ENCODE data around the gene MLXIP. TPM values are rescaled to one million over a fixed set of nuclear protein-coding genes. Genes with fewer than 3 reads are reported as not detected.
A peak's percentile ranks its signal among the peaks of the same experiment; 100 is the strongest.

MLXIP gene
- total and polyA plus RNA-seq, 9 of the 15 experiments (the other 6 are each of a cell fraction or from before 2014, with no cell fraction given), result 2.2 to 66.3 (median 18.1) TPM

- TF ChIP-seq NR1H2 (CRISPR knock-in tag; IDR thresholded peaks at IDR 0.05), result no peak
- TF ChIP-seq ZNF436 (CRISPR knock-in tag; IDR thresholded peaks at IDR 0.05), result no peak
- no peak for TF ChIP-seq MYBL2 (IDR thresholded peaks at IDR 0.05; ENCODE audit: low read depth)
- no peak for TF ChIP-seq MYBL2 (CRISPR knock-in tag; IDR thresholded peaks at IDR 0.05; ENCODE audit: borderline replicate concordance)
- no peak for TF ChIP-seq ZNF408 (CRISPR knock-in tag; IDR thresholded peaks at IDR 0.05; ENCODE audit: low read depth)
- TF ChIP-seq ZNF511 (CRISPR knock-in tag; IDR thresholded peaks at IDR 0.05), result no peak
- TF ChIP-seq ASH1L (IDR thresholded peaks at IDR 0.05; ENCODE audit: borderline replicate concordance, low read depth, partially characterized antibody), result no peak
- TF ChIP-seq U2AF2 (optimal IDR thresholded peaks at IDR 0.05; ENCODE audit: low read depth, low read length), result no peak
- no peak for TF ChIP-seq RNF219 (CRISPR knock-in tag; IDR thresholded peaks at IDR 0.05)
- TF ChIP-seq ZNF551 (CRISPR knock-in tag; IDR thresholded peaks at IDR 0.05), result no peak
- 0 out of 2 replicates have a peak, but pooled peaks have one; percentile 4 for TF ChIP-seq JUND (IDR thresholded peaks at IDR 0.05; ENCODE audit: borderline replicate concordance, low read depth, low read length)
- no peak for TF ChIP-seq JUND (tag; IDR thresholded peaks at IDR 0.05; ENCODE audit: borderline replicate concordance, low read depth, low read length)
- 0 out of 2 replicates have a peak, but pooled peaks have one; percentile 20 for TF ChIP-seq FOSL1 (tag; conservative IDR thresholded peaks at IDR 0.05)
Measured at GRCh38 chr12:122166422-122167349, 88.1 kb downstream of the MLXIP start (continued).

Data from K562 (cell line).